MM.1S (cell line): ENCODE data around the gene DENND1C.

Experiments
- DNase-seq: peaks from one replicate; pipeline ENCODE4 v3.0.0-alpha.2; 2015
- H2AFZ ChIP-seq: fragments of 300-600 bp; sonication (generic); 2 replicates; pipeline ENCODE4 v1.6.0; 2016; ENCODE audit warnings: antibody characterized with exemption, low read length
- H3F3A ChIP-seq: fragments of 300-600 bp; sonication (generic); 2 replicates; pipeline ENCODE4 v1.6.1; 2016; ENCODE audit warnings: mild to moderate bottlenecking, antibody characterized with exemption, low read length, moderate library complexity, mixed read lengths; ENCODE audit not compliant: insufficient read depth
- H3K27ac ChIP-seq: fragments of 300-600 bp; sonication (generic); 2 replicates; pipeline ENCODE4 v1.5.1; 2016; ENCODE audit warnings: mild to moderate bottlenecking, low read length
- H3K27me3 ChIP-seq: fragments of 300-600 bp; sonication (generic); replicated peaks from 2 replicates; pipeline ENCODE4 v1.6.0; 2016; ENCODE audit warnings: low read length; ENCODE audit not compliant: insufficient read depth
- H3K36me3 ChIP-seq: fragments of 300-600 bp; sonication (generic); replicated peaks from 2 replicates; pipeline ENCODE4 v1.6.1; 2016; ENCODE audit warnings: mild to moderate bottlenecking, low read length, mixed read lengths; ENCODE audit not compliant: insufficient read depth
- H3K4me1 ChIP-seq: fragments of 300-600 bp; sonication (generic); 2 replicates; pipeline ENCODE4 v1.6.1; 2016; ENCODE audit warnings: low read length, mixed read lengths
- H3K4me2 ChIP-seq: fragments of 300-600 bp; sonication (generic); 2 replicates; pipeline ENCODE4 v1.6.0; 2016; ENCODE audit warnings: low read depth, low read length
- H3K4me3 ChIP-seq: fragments of 300-600 bp; sonication (generic); 2 replicates; pipeline ENCODE4 v1.5.1; 2016; ENCODE audit warnings: low read length, mixed read lengths
- H3K79me2 ChIP-seq: fragments of 300-600 bp; sonication (generic); 2 replicates; pipeline ENCODE4 v1.6.1; 2016; ENCODE audit warnings: mixed run types, low read length, mixed read lengths
- H3K9ac ChIP-seq: fragments of 300-600 bp; sonication (generic); 2 replicates; pipeline ENCODE4 v1.6.1; 2016; ENCODE audit warnings: low read length, mixed read lengths
- H3K9me2 ChIP-seq: fragments of 300-600 bp; sonication (generic); replicated peaks from 2 replicates; pipeline ENCODE4 v1.6.1; 2016; ENCODE audit warnings: mild to moderate bottlenecking, low read length, mixed read lengths; ENCODE audit not compliant: insufficient read depth
- H3K9me3 ChIP-seq: fragments of 300-600 bp; sonication (generic); replicated peaks from 2 replicates; pipeline ENCODE4 v1.6.1; 2016; ENCODE audit warnings: mild to moderate bottlenecking, low read length, mixed read lengths; ENCODE audit not compliant: insufficient read depth
- H4K20me1 ChIP-seq: fragments of 300-600 bp; sonication (generic); 2 replicates; pipeline ENCODE4 v1.6.1; 2016; ENCODE audit warnings: mild to moderate bottlenecking, low read length, moderate library complexity, mixed read lengths; ENCODE audit not compliant: insufficient read depth
- CTCF ChIP-seq: fragments of 300-600 bp; sonication (generic); IDR thresholded peaks from 2 replicates; pipeline ENCODE4 v1.5.1; 2016; ENCODE audit warnings: antibody characterized with exemption, low read length, mixed read lengths
- EZH2 ChIP-seq: fragments of 300-600 bp; sonication (generic); optimal IDR thresholded peaks from 2 replicates; pipeline ENCODE3; 2017; ENCODE audit warnings: low read depth, mild to moderate bottlenecking, antibody characterized with exemption, low read length, mixed read lengths
- EZH2phosphoT487 ChIP-seq: fragments of 300-600 bp; sonication (generic); IDR thresholded peaks from 2 replicates; pipeline ENCODE4 v1.6.1; 2018; ENCODE audit warnings: antibody characterized with exemption, low read length

The DENND1C gene

DNA sequence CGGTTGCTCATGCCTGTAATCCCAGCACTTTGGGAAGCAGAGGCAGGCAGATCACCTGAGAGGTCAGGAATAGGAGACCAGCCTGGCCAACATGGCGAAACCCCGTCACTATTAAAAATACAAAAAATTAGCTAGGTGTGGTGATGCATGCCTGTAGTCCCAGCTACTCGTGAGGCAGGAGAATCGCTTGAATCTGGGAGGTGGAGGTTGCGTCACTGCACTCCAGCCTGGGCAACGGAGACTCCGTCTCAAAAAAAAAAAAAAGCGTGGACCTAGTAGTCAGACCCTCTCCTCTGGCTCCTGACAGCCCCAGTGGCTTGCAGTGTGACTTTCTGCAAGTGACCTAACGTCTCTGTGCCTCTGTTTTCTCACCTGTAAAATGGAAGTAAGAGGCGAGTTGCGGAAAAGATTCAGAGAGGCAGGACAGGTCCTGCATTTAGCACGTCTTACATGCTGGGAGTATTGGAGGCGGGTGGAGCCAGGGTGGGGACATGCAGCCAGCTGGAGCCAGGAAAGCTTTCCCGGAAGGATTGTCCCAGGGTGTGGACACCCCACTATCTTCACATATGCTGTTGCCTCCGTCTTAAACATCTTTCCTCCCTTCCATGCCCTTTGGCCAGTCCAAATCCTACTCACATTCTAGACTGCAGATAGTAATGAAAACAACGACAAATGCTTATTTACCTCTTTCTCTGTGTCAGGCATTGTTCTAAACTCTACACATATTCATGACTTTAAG is 17.6 kb upstream of the DENND1C start:
- no peaks in the 10 kb centered on the region for H3K36me3 ChIP-seq
- H3K9me2 ChIP-seq = no peaks in the 10 kb centered on the region
- H3K9ac ChIP-seq = no peak overlapping the region
- no peak overlapping the region for H3K4me2 ChIP-seq
- no peak for DNase-seq
- H3K4me3 ChIP-seq = no peak overlapping the region
- peaks cover 57% of the 10 kb centered on the region for H3K27me3 ChIP-seq
- peaks cover 5% of the 10 kb centered on the region; the same call in 1 of the 2 replicates for H3K4me1 ChIP-seq
- H3K9me3 ChIP-seq = no peaks in the 10 kb centered on the region
- H3K27ac ChIP-seq = no peak overlapping the region
- H3K79me2 ChIP-seq = no peaks in the 10 kb centered on the region
- no peak overlapping the region for H2AFZ ChIP-seq
- no peak for TF ChIP-seq EZH2phosphoT487
- no peak for TF ChIP-seq CTCF
- no peak for TF ChIP-seq EZH2
- H4K20me1 ChIP-seq = no peaks in the 10 kb centered on the region
- no peaks in the 10 kb centered on the region for H3F3A ChIP-seq

GRCh38 chr19:6498294-6499036 is 16.9 kb upstream of the DENND1C start:
- no peak overlapping the region for H3K9ac ChIP-seq
- no peak overlapping the region for H3K27ac ChIP-seq
- no peak for TF ChIP-seq EZH2phosphoT487
- no peak for TF ChIP-seq CTCF
- TF ChIP-seq EZH2 = no peak
- no peak overlapping the region for H3K4me3 ChIP-seq
- H3F3A ChIP-seq = no peaks in the 10 kb centered on the region
- H2AFZ ChIP-seq = no peak overlapping the region
- no peaks in the 10 kb centered on the region for H3K9me2 ChIP-seq
- H3K4me2 ChIP-seq = no peak overlapping the region
- no peaks in the 10 kb centered on the region for H4K20me1 ChIP-seq
- H3K36me3 ChIP-seq = no peaks in the 10 kb centered on the region
- DNase-seq = no peak
- no peaks in the 10 kb centered on the region for H3K79me2 ChIP-seq
- H3K4me1 ChIP-seq = peaks cover 5% of the 10 kb centered on the region; the same call in 1 of the 2 replicates
- H3K27me3 ChIP-seq = peaks cover 53% of the 10 kb centered on the region
- no peaks in the 10 kb centered on the region for H3K9me3 ChIP-seq

GRCh38 chr19:6495947-6496346 is 14.4 kb upstream of the DENND1C start:
- TF ChIP-seq CTCF = no peak
- TF ChIP-seq EZH2phosphoT487 = no peak
- no peak for TF ChIP-seq EZH2
- no peak overlapping the region for H3K9ac ChIP-seq
- no peak for DNase-seq

More at GRCh38 chr19:6495947-6496346, 14.4 kb upstream of the DENND1C start:
- Histone ChIP-seq H3K9me3 (no peaks in the 10 kb centered on the region), H4K20me1 (no peaks in the 10 kb centered on the region), H3K36me3 (no peaks in the 10 kb centered on the region), H3K27ac (no peak overlapping the region), H3K4me3 (no peak overlapping the region), H3K4me1 (no peaks in the 10 kb centered on the region), H3K79me2 (no peaks in the 10 kb centered on the region), H3K27me3 (peaks cover 31% of the 10 kb centered on the region), H3F3A (no peaks in the 10 kb centered on the region), H3K9me2 (no peaks in the 10 kb centered on the region), H2AFZ (no peak overlapping the region), H3K4me2 (no peak overlapping the region)
